T-cell (primary cell): ENCODE results near the gene TCF12. TPM values are rescaled to one million over a fixed set of nuclear protein-coding genes. Genes with fewer than 3 reads are reported as not detected.
"Not testable (repeated sequence)": the region's sequence is repeated elsewhere in the genome, so short reads cannot be mapped to it uniquely, and the experiment has no call there.

Source experiments
- ATAC-seq, 4 experiments: fragments of 200-7000 bp in 3 of 4; fragments of 150-1000 bp in 1 of 4; cut with Tn5 transposase; replicated peaks in 1 of 4; 1 replicate in 3 of 4; 2 replicates in 1 of 4; pipeline ENCODE4 v1.10.0; 2021; ENCODE audit warnings: moderate library complexity in 3 of 4, mild to moderate bottlenecking in 2 of 4, moderate number of reproducible peaks in 1 of 4
- CTCF ChIA-PET, 2 donors: fragments of 300-600 bp; sonication (Branson Sonifier 250); formaldehyde crosslinking; loops; one replicate each; lab custom pipeline; 2022; ENCODE audit warnings: antibody characterized with exemption in 2 of 2; lab: Charles Lee
- POLR2A ChIA-PET, 2 donors: fragments of 300-600 bp; sonication (Branson Sonifier 250); formaldehyde crosslinking; loops; one replicate each; lab custom pipeline; 2022; ENCODE audit warnings: antibody characterized with exemption in 2 of 2; lab: Charles Lee
- DNase-seq, 35 experiments: peaks; one replicate each; pipeline versions ENCODE4 v3.0.0 to v3.0.0-alpha.2; 2013 to 2023
- H3K27ac ChIP-seq: one replicate; pipeline ENCODE4 v1.5.1; 2013; ENCODE audit warnings: low read length
- H3K27me3 ChIP-seq, 2 experiments: replicated peaks in 1 of 2; 1 replicate in 1 of 2; 2 replicates in 1 of 2; pipeline versions ENCODE4 v1.6.1 to v1.7.0; 2013; ENCODE audit warnings: low read length in 1 of 2, mixed read lengths in 1 of 2; ENCODE audit not compliant: control insufficient read depth in 2 of 2, insufficient read depth in 2 of 2; ENCODE audit errors: extremely low read depth in 1 of 2
- H3K36me3 ChIP-seq, 2 donors: 1 replicate in 1 of 2; 2 replicates in 1 of 2; pipeline versions ENCODE4 v1.6.1 to v1.7.0; 2013; ENCODE audit warnings: low read length in 1 of 2; ENCODE audit not compliant: control insufficient read depth in 2 of 2, insufficient read depth in 1 of 2; ENCODE audit errors: extremely low read depth in 1 of 2
- H3K4me1 ChIP-seq, 2 experiments: 1 replicate in 1 of 2; 2 replicates in 1 of 2; pipeline versions ENCODE4 v1.6.1 to v1.7.0; 2013; ENCODE audit warnings: low read length in 2 of 2, mixed read lengths in 1 of 2; ENCODE audit not compliant: insufficient read depth in 2 of 2, control insufficient read depth in 1 of 2; ENCODE audit errors: extremely low read depth in 1 of 2
- H3K4me3 ChIP-seq, 2 donors: 1 replicate in 1 of 2; 2 replicates in 1 of 2; pipeline versions ENCODE4 v1.5.1 to v1.7.0; 2013; ENCODE audit warnings: mild to moderate bottlenecking in 2 of 2, low read length in 1 of 2, moderate library complexity in 1 of 2; ENCODE audit not compliant: control insufficient read depth in 1 of 2; ENCODE audit errors: extremely low read depth in 1 of 2
- H3K9me3 ChIP-seq: 2 replicates; pipeline ENCODE4 v1.7.0; 2013
- H3K27ac Mint-ChIP-seq, 2 donors: one replicate each; pipeline ENCODE4 v1.8.0; 2020 to 2021; ENCODE audit warnings: mild to moderate bottlenecking in 2 of 2, mixed read lengths in 2 of 2
- H3K27me3 Mint-ChIP-seq, 2 donors: one replicate each; pipeline ENCODE4 v1.8.0; 2021 to 2022; ENCODE audit warnings: mixed read lengths in 2 of 2
- H3K36me3 Mint-ChIP-seq: one replicate; pipeline ENCODE4 v1.8.0; 2021; ENCODE audit warnings: mixed read lengths
- H3K4me1 Mint-ChIP-seq, 3 donors: one replicate each; pipeline ENCODE4 v1.8.0; 2020 to 2022; ENCODE audit warnings: mixed read lengths in 3 of 3, mild to moderate bottlenecking in 1 of 3
- H3K4me3 Mint-ChIP-seq, 3 donors: one replicate each; pipeline ENCODE4 v1.8.0; 2020 to 2022; ENCODE audit warnings: mild to moderate bottlenecking in 3 of 3, mixed read lengths in 3 of 3, moderate library complexity in 3 of 3
- H3K9me3 Mint-ChIP-seq, 3 donors: one replicate each; pipeline ENCODE4 v1.8.0; 2020 to 2022; ENCODE audit warnings: mixed read lengths in 3 of 3
- WGBS: methylation state at CpG from one replicate; pipeline ENCODE4 v1.1.5; 2013; ENCODE audit warnings: missing lambda C conversion rate; ENCODE audit not compliant: insufficient coverage; 5-methylcytosine and 5-hydroxymethylcytosine counted together
- total RNA-seq, 35 experiments: library from RNA in 6 of 35; stranded (reverse) in 6 of 35; fragments of 120-200 nt in 1 of 35; gene quantifications; one replicate each; pipeline versions ENCODE4 v1.2.1 to v1.2.4 and lab custom pipeline; 2013 to 2026

TCF12 gene
- total RNA-seq, 5 donors from 2014 or later (not counting 1 experiment from before 2014, with no cell fraction given), result 68.0 to 94.3 (median 83.0) TPM

DNA sequence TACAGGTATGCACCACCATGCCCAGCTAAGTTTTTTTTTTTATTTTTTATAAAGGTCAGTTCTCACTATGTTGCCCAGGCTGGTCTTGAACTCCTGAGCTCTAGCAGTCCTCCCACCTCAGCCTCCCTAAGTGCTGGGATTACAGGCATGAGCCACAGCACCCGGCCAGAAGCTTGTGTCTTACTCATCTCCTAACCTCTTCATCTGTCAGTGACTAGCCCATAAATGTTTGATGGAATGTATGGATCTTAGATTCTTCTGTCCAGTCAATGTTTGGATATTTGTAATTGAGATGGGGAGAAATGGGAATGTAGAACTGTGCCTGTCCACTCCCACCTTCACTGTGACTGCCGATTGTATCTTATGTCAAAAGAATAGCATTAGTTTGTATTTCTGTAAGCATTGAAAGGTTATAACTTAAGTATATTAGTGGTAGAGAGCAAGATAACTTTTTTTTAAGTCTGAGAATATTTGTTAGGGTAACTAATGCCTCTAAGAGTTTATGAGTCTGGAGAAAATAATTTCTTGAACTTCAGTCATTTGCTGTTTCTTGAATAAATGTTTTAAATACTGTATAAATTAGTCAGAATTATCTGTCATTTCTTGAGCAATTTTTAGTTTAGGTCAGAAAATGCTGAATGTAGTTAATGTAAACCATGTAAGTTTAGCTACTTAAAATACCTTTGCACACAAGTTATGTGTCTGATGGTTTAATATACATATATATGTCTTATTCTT, 242.5 kb downstream of the TCF12 start:
- Mint-ChIP-seq H3K27ac (no peak overlapping the region), H3K27me3 (no peaks in the 10 kb centered on the region), H3K4me1 (peaks cover 0 to 3% (median 2%) of the 10 kb centered on the region in 3 donors), H3K4me3 (no peak overlapping the region), H3K36me3 (peaks cover 32% of the 10 kb centered on the region), H3K9me3 (no peaks in the 10 kb centered on the region)
- Histone ChIP-seq H3K36me3 (peaks cover 0 to 3% of the 10 kb centered on the region in 2 donors), H3K4me3 (no peak overlapping the region), H3K27me3 (no peaks in the 10 kb centered on the region), H3K27ac (no peak overlapping the region), H3K9me3 (no peaks in the 10 kb centered on the region), H3K4me1 (no peaks in the 10 kb centered on the region)
- DNase-seq (no peak), ATAC-seq (no peak)
- ChIA-PET POLR2A (interaction anchor here in 1 of 2 donors (0.9 kb wide), 1 partner anchor 22 kb away, joined by 3 read pairs; no protein-coding TSS in a partner anchor), CTCF (interaction anchor here in 1 of 2 donors (0.5 kb wide), 1 partner anchor 10 kb away, joined by 3 read pairs; no protein-coding TSS in a partner anchor)
- no CpG with 5 or more reads among the region's 2 CpGs for WGBS

- not testable (repeated sequence) for DNase-seq
Measured at GRCh38 chr15:57164251-57164650, 245.8 kb downstream of the TCF12 start.

GRCh38 chr15:57165992-57166391, 247.5 kb downstream of the TCF12 start:
- Mint-ChIP-seq H3K4me3 (no peak overlapping the region), H3K4me1 (peaks cover 0 to 2% (median 0%) of the 10 kb centered on the region in 3 donors), H3K27ac (no peak overlapping the region), H3K36me3 (peaks cover 32% of the 10 kb centered on the region), H3K9me3 (no peaks in the 10 kb centered on the region), H3K27me3 (no peaks in the 10 kb centered on the region)
- Histone ChIP-seq H3K4me3 (no peak overlapping the region), H3K27me3 (no peaks in the 10 kb centered on the region), H3K36me3 (peaks cover 0 to 8% of the 10 kb centered on the region in 2 donors), H3K27ac (no peak overlapping the region), H3K9me3 (no peaks in the 10 kb centered on the region), H3K4me1 (no peaks in the 10 kb centered on the region)
- ATAC-seq (no peak), DNase-seq (no peak)
- ChIA-PET POLR2A (no interaction called here), CTCF (no interaction called here)
- WGBS, result 63% methylated on average over 2 of the region's 2 CpGs

More at GRCh38 chr15:57164251-57164650, 245.8 kb downstream of the TCF12 start:
- H3K4me3 Mint-ChIP-seq, H3K4me1 Mint-ChIP-seq, H3K4me3 ChIP-seq, POLR2A ChIA-PET, H3K27me3 ChIP-seq, CTCF ChIA-PET, H3K27ac Mint-ChIP-seq, H3K27me3 Mint-ChIP-seq, H3K9me3 ChIP-seq, H3K4me1 ChIP-seq, H3K27ac ChIP-seq, H3K36me3 ChIP-seq, ATAC-seq, H3K9me3 Mint-ChIP-seq: not testable (repeated sequence)
- H3K36me3 Mint-ChIP-seq, result peaks cover 35% of the 10 kb centered on the region
- no CpG with 5 or more reads among the region's 7 CpGs for WGBS

DNA sequence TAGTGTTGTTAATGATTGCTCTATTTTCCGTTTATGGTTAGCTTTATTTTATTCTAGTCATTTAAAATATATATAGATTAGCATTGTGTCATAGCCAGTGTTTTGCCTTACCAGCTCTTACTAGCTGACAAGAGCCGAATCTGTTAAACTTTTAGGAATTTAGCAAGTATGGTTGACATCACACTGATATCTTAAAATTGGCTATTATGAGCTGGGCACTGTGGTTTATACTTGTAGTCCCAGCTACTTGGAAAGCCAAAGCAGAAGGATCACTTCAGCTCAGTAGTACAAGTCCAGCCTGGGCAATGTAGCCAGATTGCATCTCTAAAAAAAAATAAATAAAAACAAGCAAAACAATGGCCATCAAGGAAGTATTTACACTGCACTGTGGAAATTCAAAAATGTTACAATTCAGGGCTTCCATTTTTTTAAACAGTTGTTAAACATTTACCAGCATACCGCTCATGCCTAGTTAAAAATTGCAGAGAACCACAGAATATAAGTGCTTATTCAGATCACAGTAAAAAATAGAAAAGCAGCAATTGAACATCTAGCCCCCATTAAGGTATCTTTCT, 249.5 kb downstream of the TCF12 start:
- Mint-ChIP-seq H3K27me3 (no peaks in the 10 kb centered on the region), H3K4me1 (peaks cover 0 to 2% (median 0%) of the 10 kb centered on the region in 3 donors), H3K4me3 (no peak overlapping the region), H3K9me3 (no peaks in the 10 kb centered on the region), H3K36me3 (peaks cover 44% of the 10 kb centered on the region), H3K27ac (no peak overlapping the region)
- H3K27me3 ChIP-seq, result no peaks in the 10 kb centered on the region
- no peaks in the 10 kb centered on the region for H3K4me1 ChIP-seq
- WGBS, result 88% methylated on average over 1 of the region's 3 CpGs
- H3K4me3 ChIP-seq, result no peak overlapping the region
- no peak overlapping the region for H3K27ac ChIP-seq
- no peaks in the 10 kb centered on the region for H3K9me3 ChIP-seq
- H3K36me3 ChIP-seq, result peaks cover 0 to 11% of the 10 kb centered on the region in 2 donors
- POLR2A ChIA-PET, result no interaction called here
- CTCF ChIA-PET, result no interaction called here
- ATAC-seq, result no peak
- DNase-seq, result no peak

DNA sequence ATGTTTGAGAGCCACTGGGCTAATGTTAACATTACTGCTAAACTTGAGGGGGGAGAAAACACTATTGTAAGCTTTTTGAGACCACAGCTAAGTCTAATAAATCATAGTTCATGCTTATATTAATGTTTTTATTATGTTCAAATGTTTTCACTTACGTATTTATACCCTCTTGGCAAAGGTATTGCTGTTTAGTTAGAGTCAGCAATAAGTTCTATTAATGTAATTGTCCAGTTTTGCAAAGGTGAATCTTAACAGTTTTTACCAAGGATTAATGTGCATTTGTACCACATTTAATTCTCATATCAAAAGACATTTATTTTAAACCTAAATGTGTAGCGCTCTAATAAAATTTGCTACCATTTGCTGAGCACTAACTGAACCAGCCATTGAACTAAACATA, 251.2 kb downstream of the TCF12 start:
- Mint-ChIP-seq H3K4me1 (no peaks in the 10 kb centered on the region), H3K9me3 (no peaks in the 10 kb centered on the region), H3K27me3 (no peaks in the 10 kb centered on the region), H3K36me3 (peaks cover 39% of the 10 kb centered on the region), H3K4me3 (no peak overlapping the region), H3K27ac (no peak overlapping the region)
- ChIA-PET POLR2A (no interaction called here), CTCF (no interaction called here)
- Histone ChIP-seq H3K27ac (no peak overlapping the region), H3K4me1 (no peaks in the 10 kb centered on the region), H3K4me3 (no peak overlapping the region), H3K36me3 (peaks cover 0 to 11% of the 10 kb centered on the region in 2 donors), H3K9me3 (no peaks in the 10 kb centered on the region), H3K27me3 (no peaks in the 10 kb centered on the region)
- no peak for DNase-seq
- no CpG with 5 or more reads among the region's 2 CpGs for WGBS
- no peak for ATAC-seq

DNA sequence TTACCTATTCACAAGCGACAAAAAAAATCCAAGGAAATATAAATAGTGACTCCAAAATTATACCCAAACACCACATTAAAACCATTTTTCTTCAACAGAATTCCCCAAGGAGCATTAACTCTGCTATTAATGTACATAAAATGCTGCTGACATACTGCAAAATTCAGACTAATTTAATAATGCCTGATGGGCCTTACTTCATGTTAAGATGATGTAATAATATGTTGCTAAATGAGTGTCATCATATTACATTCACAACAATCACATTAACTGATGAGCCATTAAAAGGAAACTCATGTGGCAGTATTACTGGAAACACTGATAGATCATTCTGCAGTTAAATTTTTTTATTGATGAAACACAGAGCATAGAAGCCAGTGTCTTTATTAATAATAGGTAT, 253.0 kb downstream of the TCF12 start:
- ATAC-seq (no peak), DNase-seq (no peak)
- WGBS, result no CpG with 5 or more reads among the region's 1 CpG
- H3K27ac Mint-ChIP-seq, result no peak overlapping the region
- no peaks in the 10 kb centered on the region for H3K27me3 ChIP-seq
- H3K4me3 ChIP-seq, result no peak overlapping the region
- POLR2A ChIA-PET, result no interaction called here
- no peak overlapping the region for H3K27ac ChIP-seq
- H3K36me3 ChIP-seq, result peaks cover 0 to 11% of the 10 kb centered on the region in 2 donors
- no peaks in the 10 kb centered on the region for H3K4me1 ChIP-seq
- CTCF ChIA-PET, result no interaction called here
- H3K4me3 Mint-ChIP-seq, result no peak overlapping the region
- H3K36me3 Mint-ChIP-seq, result peaks cover 38% of the 10 kb centered on the region
- no peaks in the 10 kb centered on the region for H3K4me1 Mint-ChIP-seq
- no peaks in the 10 kb centered on the region for H3K9me3 Mint-ChIP-seq
- no peaks in the 10 kb centered on the region for H3K27me3 Mint-ChIP-seq
- no peaks in the 10 kb centered on the region for H3K9me3 ChIP-seq
